COLO829 (cell line): ENCODE data around the gene HECTD1.
"Not testable (repeated sequence)": the region's sequence is repeated elsewhere in the genome, so short reads cannot be mapped to it uniquely, and the experiment has no call there.

Experiments
- DNase-seq: peaks from one replicate; pipeline ENCODE4 v3.0.0; 2012; ENCODE audit warnings: low spot score

HECTD1 gene

GRCh38 chr14:31092160-31092708 is 115.4 kb downstream of the HECTD1 start:
- DNase-seq: no peak

GRCh38 chr14:31090883-31091764 is 116.5 kb downstream of the HECTD1 start:
- peak; percentile 13 for DNase-seq

- DNase-seq: not testable (repeated sequence)
Measured at GRCh38 chr14:31086466-31086865, 121.1 kb downstream of the HECTD1 start.

- DNase-seq: no peak
Measured at GRCh38 chr14:31085027-31085426, 122.6 kb downstream of the HECTD1 start.

- DNase-seq: no peak
Measured at GRCh38 chr14:31084385-31084784, 123.2 kb downstream of the HECTD1 start.

GRCh38 chr14:31083781-31084180 is 123.8 kb downstream of the HECTD1 start:
- no peak for DNase-seq

- DNase-seq: no peak
Measured at GRCh38 chr14:31080484-31080883, 127.1 kb downstream of the HECTD1 start.

- DNase-seq: no peak
Measured at GRCh38 chr14:31080056-31080455, 127.5 kb downstream of the HECTD1 start.

GRCh38 chr14:31078766-31079165 is 128.8 kb downstream of the HECTD1 start:
- no peak for DNase-seq

- no peak for DNase-seq
Measured at GRCh38 chr14:31075144-31075543, 132.4 kb downstream of the HECTD1 start.

GRCh38 chr14:31071151-31071550 is 136.4 kb downstream of the HECTD1 start:
- no peak for DNase-seq

GRCh38 chr14:31070431-31070830 is 137.2 kb downstream of the HECTD1 start:
- DNase-seq: no peak

GRCh38 chr14:31069343-31069742 is 138.2 kb downstream of the HECTD1 start:
- no peak for DNase-seq

GRCh38 chr14:31068235-31068634 is 139.4 kb downstream of the HECTD1 start:
- DNase-seq: no peak

- DNase-seq: not testable (repeated sequence)
Measured at GRCh38 chr14:31062908-31063307, 144.7 kb downstream of the HECTD1 start.

GRCh38 chr14:31060253-31060875 is 147.2 kb downstream of the HECTD1 start:
- DNase-seq: no peak

- no peak for DNase-seq
Measured at GRCh38 chr14:31059152-31059924, 148.3 kb downstream of the HECTD1 start.

- DNase-seq: no peak
Measured at GRCh38 chr14:31057701-31058364, 149.8 kb downstream of the HECTD1 start.

GRCh38 chr14:31057035-31057434 is 150.6 kb downstream of the HECTD1 start:
- DNase-seq: no peak

GRCh38 chr14:31052905-31053586 is 154.5 kb downstream of the HECTD1 start:
- DNase-seq: not testable (repeated sequence)

- DNase-seq: no peak
Measured at GRCh38 chr14:31051511-31051910, 156.1 kb downstream of the HECTD1 start.
